ENCODE measurements around the gene FAM149B1. TPM values are rescaled to one million over a fixed set of nuclear protein-coding genes. Genes with fewer than 3 reads are reported as not detected.
A peak's percentile ranks its signal among the peaks of the same experiment; 100 is the strongest.

The FAM149B1 gene
- total RNA-seq, 2 donors from 2014 or later, result 4.9 to 17.1 TPM

- Histone ChIP-seq H3K36me3 (replicated peaks in 1 of 2; ENCODE audit: insufficient read depth in 1 of 2, low read depth in 2 of 2) (peaks cover 0 to 20% of the 10 kb centered on the region in 2 donors), H3K4me1 (no peaks in the 10 kb centered on the region), H3K9me3 (no peaks in the 10 kb centered on the region), H3K27me3 (no peaks in the 10 kb centered on the region), H3K4me3 (no peak overlapping the region), H3K27ac (no peak overlapping the region)
- DNase-seq (no peak), ATAC-seq (no peak)
- intact Hi-C loops (cut with DNase I), result no loop called here
- TF ChIP-seq CTCF (IDR thresholded peaks at IDR 0.05) (no peak), POLR2A (IDR thresholded peaks at IDR 0.05) (no peak)
- WGBS, 2 donors, result 85 to 94% methylated on average over 2 of the region's 2 CpGs
Observed at GRCh38 chr10:73239908-73240307, 72.0 kb downstream of the FAM149B1 start.

- no peak for DNase-seq
- no peaks in the 10 kb centered on the region for H3K9me3 ChIP-seq
- H3K36me3 ChIP-seq (replicated peaks in 1 of 2; ENCODE audit: insufficient read depth in 1 of 2, low read depth in 2 of 2), result peaks cover 0 to 19% of the 10 kb centered on the region in 2 donors
- WGBS, 2 donors, result 66 to 70% methylated on average over 8 of the region's 8 CpGs
- no peak overlapping the region for H3K27ac ChIP-seq
- TF ChIP-seq CTCF (IDR thresholded peaks at IDR 0.05) (no peak), POLR2A (IDR thresholded peaks at IDR 0.05) (no peak)
- no peak overlapping the region for H3K4me3 ChIP-seq
- no peaks in the 10 kb centered on the region for H3K27me3 ChIP-seq
- intact Hi-C loops (cut with DNase I), result no loop called here
- peaks cover 17% of the 10 kb centered on the region for H3K4me1 ChIP-seq
- ATAC-seq, result no peak
Observed at GRCh38 chr10:73244866-73245477, 77.1 kb downstream of the FAM149B1 start.

- DNase-seq (no peak), ATAC-seq (no peak)
- Histone ChIP-seq H3K4me3 (peak overlapping the region; percentile 14 to 89), H3K27ac (peak overlapping the region; percentile 58 to 90 (median 86)), H3K9me3 (no peaks in the 10 kb centered on the region), H3K4me1 (peaks cover 26% of the 10 kb centered on the region), H3K36me3 (replicated peaks in 1 of 2; ENCODE audit: insufficient read depth in 1 of 2, low read depth in 2 of 2) (peaks cover 0 to 12% of the 10 kb centered on the region in 2 donors), H3K27me3 (no peaks in the 10 kb centered on the region)
- 0 to 2% methylated on average over 8 of the region's 8 CpGs for WGBS, 2 donors
- intact Hi-C loops (cut with DNase I), result no loop called here
- TF ChIP-seq POLR2A (IDR thresholded peaks at IDR 0.05) (no peak), CTCF (IDR thresholded peaks at IDR 0.05) (no peak)
Observed at GRCh38 chr10:73246322-73246645, 78.4 kb downstream of the FAM149B1 start.

GRCh38 chr10:73246646-73247508, 79.0 kb downstream of the FAM149B1 start, which contains the start of gene DNAJC9:
DNAJC9 (minus strand) TSS chr10:73247255; CDS start chr10:73247189, 66 bp downstream.
- intact Hi-C loops (cut with DNase I), result no loop called here
- DNase-seq (peak; percentile 95 to 99 (median 98)), ATAC-seq (peak; percentile 97)
- 1% methylated on average over 14 to 78 of the region's 78 CpGs for whole genome bisulfite sequencing, 2 donors
- Histone ChIP-seq H3K27ac (peak within 1 kb of the TSS; percentile 58 to 90 (median 86)), H3K36me3 (replicated peaks in 1 of 2; ENCODE audit: insufficient read depth in 1 of 2, low read depth in 2 of 2) (peaks cover 0 to 7% of the 10 kb centered on the region in 2 donors), H3K9me3 (no peaks in the 10 kb centered on the region), H3K4me3 (peak within 1 kb of the TSS; percentile 14 to 89), H3K4me1 (peaks cover 32% of the 10 kb centered on the region), H3K27me3 (no peaks in the 10 kb centered on the region)
- TF ChIP-seq CTCF (IDR thresholded peaks at IDR 0.05) (peak in 1 of 7 experiments; percentile 33), POLR2A (IDR thresholded peaks at IDR 0.05) (peak; percentile 85 to 97 (median 97))
